GM23338 (cell line): Measurements from ENCODE around the gene IL4I1. TPM values are rescaled to one million over a fixed set of nuclear protein-coding genes. Genes with fewer than 3 reads are reported as not detected.

Experiments used
- ATAC-seq: fragments of 200-7000 bp; cut with Tn5 transposase; 3 replicates; pipeline ENCODE4 v1.9.1; 2020
- DNase-seq: peaks from one replicate; pipeline ENCODE4 v3.0.0-alpha.2; 2015; ENCODE audit warnings: low spot score
- H2AFZ ChIP-seq: fragments of 200-600 bp; sonication (generic); 2 replicates; pipeline ENCODE4 v1.8.0; 2016; ENCODE audit warnings: antibody characterized with exemption, mild to moderate bottlenecking, moderate library complexity
- H3F3A ChIP-seq: fragments of 200-600 bp; sonication (generic); replicated peaks from 2 replicates; pipeline ENCODE4 v1.8.0; 2017; ENCODE audit warnings: antibody characterized with exemption, mixed run types, low read depth
- H3K27ac ChIP-seq: fragments of 200-600 bp; sonication (generic); 2 replicates; pipeline ENCODE4 v1.6.1; 2016; ENCODE audit warnings: low read depth
- H3K27me3 ChIP-seq: fragments of 200-600 bp; sonication (generic); 2 replicates; pipeline ENCODE4 v1.8.0; 2016; ENCODE audit warnings: mild to moderate bottlenecking, mixed run types, moderate library complexity; ENCODE audit not compliant: insufficient read depth
- H3K36me3 ChIP-seq: fragments of 200-600 bp; sonication (generic); 2 replicates; pipeline ENCODE4 v1.8.0; 2016; ENCODE audit warnings: mild to moderate bottlenecking; ENCODE audit not compliant: insufficient read depth
- H3K4me1 ChIP-seq: fragments of 200-600 bp; sonication (generic); 2 replicates; pipeline ENCODE4 v1.8.0; 2016; ENCODE audit warnings: mild to moderate bottlenecking, moderate library complexity; ENCODE audit not compliant: insufficient read depth
- H3K4me2 ChIP-seq: fragments of 200-600 bp; sonication (generic); 2 replicates; pipeline ENCODE4 v1.7.1; 2017; ENCODE audit warnings: mixed run types
- H3K4me3 ChIP-seq: fragments of 200-600 bp; sonication (generic); 2 replicates; pipeline ENCODE4 v1.6.1; 2016; ENCODE audit warnings: mixed run types
- H3K79me2 ChIP-seq: fragments of 200-600 bp; sonication (generic); replicated peaks from 2 replicates; pipeline ENCODE4 v1.8.0; 2017; ENCODE audit warnings: mild to moderate bottlenecking; ENCODE audit not compliant: insufficient read depth
- H3K9me2 ChIP-seq: fragments of 200-600 bp; sonication (generic); 2 replicates; pipeline ENCODE4 v1.8.0; 2017; ENCODE audit not compliant: insufficient read depth
- H4K20me1 ChIP-seq: fragments of 200-600 bp; sonication (generic); replicated peaks from 2 replicates; pipeline ENCODE4 v1.8.0; 2017; ENCODE audit warnings: mild to moderate bottlenecking; ENCODE audit not compliant: insufficient read depth
- H3K27ac Mint-ChIP-seq: 2 replicates; pipeline ENCODE4 v1.8.0; 2020; ENCODE audit warnings: inconsistent platforms, mild to moderate bottlenecking, moderate library complexity, mixed read lengths
- H3K27me3 Mint-ChIP-seq: 3 replicates; pipeline ENCODE4 v1.8.0; 2022; ENCODE audit warnings: low read depth, mild to moderate bottlenecking, moderate library complexity, mixed read lengths, inconsistent platforms; ENCODE audit not compliant: insufficient read depth, poor library complexity
- H3K36me3 Mint-ChIP-seq: 3 replicates; pipeline ENCODE4 v1.8.0; 2021; ENCODE audit warnings: low read depth, mild to moderate bottlenecking, inconsistent platforms, moderate library complexity, mixed read lengths
- H3K4me1 Mint-ChIP-seq: 3 replicates; pipeline ENCODE4 v1.8.0; 2020; ENCODE audit warnings: mild to moderate bottlenecking, inconsistent platforms, mixed read lengths
- H3K4me3 Mint-ChIP-seq: 3 replicates; pipeline ENCODE4 v1.8.0; 2021; ENCODE audit warnings: moderate library complexity, mild to moderate bottlenecking, inconsistent platforms, mixed read lengths
- H3K9me3 Mint-ChIP-seq: 3 replicates; pipeline ENCODE4 v1.8.0; 2020; ENCODE audit warnings: moderate library complexity, mild to moderate bottlenecking, inconsistent platforms, mixed read lengths
- CREB1 ChIP-seq: fragments of 250-450 bp; sonication (Bioruptor Pico); IDR thresholded peaks from 2 replicates; pipeline ENCODE4 v1.5.0; 2020; ENCODE audit warnings: low read depth, mild to moderate bottlenecking, moderate library complexity
- CTCF ChIP-seq, 2 experiments: fragments of 200-600 bp in 1 of 2; sonication (generic) in 1 of 2; conservative IDR thresholded peaks; 2 replicates each; pipeline versions ENCODE4 v1.5.1 to v1.6.1; 2016 to 2017; ENCODE audit warnings: antibody characterized with exemption in 2 of 2, low read depth in 2 of 2, mild to moderate bottlenecking in 2 of 2, moderate library complexity in 1 of 2
- ETS1 ChIP-seq: IDR thresholded peaks from 2 replicates; pipeline ENCODE4 v1.6.1; 2016; ENCODE audit warnings: antibody characterized with exemption
- EZH2 ChIP-seq: fragments of 200-600 bp; sonication (generic); IDR thresholded peaks from one replicate; pipeline ENCODE4 v1.8.0; 2017; ENCODE audit warnings: antibody characterized with exemption, mild to moderate bottlenecking, low read depth; ENCODE audit not compliant: unreplicated experiment
- EZH2phosphoT487 ChIP-seq: fragments of 200-600 bp; sonication (generic); IDR thresholded peaks from one replicate; pipeline ENCODE4 v1.8.1; 2018; ENCODE audit warnings: antibody characterized with exemption; ENCODE audit not compliant: unreplicated experiment
- JUNB ChIP-seq: IDR thresholded peaks from one replicate; pipeline ENCODE4 v1.6.1; 2016; ENCODE audit warnings: antibody characterized with exemption; ENCODE audit not compliant: unreplicated experiment
- NANOG ChIP-seq: IDR thresholded peaks from 2 replicates; pipeline ENCODE4 v1.6.1; 2016; ENCODE audit warnings: antibody characterized with exemption, borderline replicate concordance
- POLR2AphosphoS5 ChIP-seq: IDR thresholded peaks from 2 replicates; pipeline ENCODE4 v1.6.1; 2016; ENCODE audit warnings: antibody characterized with exemption, low read depth
- REST ChIP-seq: IDR thresholded peaks from one replicate; pipeline ENCODE4 v1.6.1; 2018; ENCODE audit warnings: antibody characterized with exemption; ENCODE audit not compliant: unreplicated experiment
- STAT1 ChIP-seq: IDR thresholded peaks from one replicate; pipeline ENCODE4 v1.6.1; 2016; ENCODE audit warnings: antibody characterized with exemption; ENCODE audit not compliant: unreplicated experiment
- ZNF114 ChIP-seq: fragments of 250-450 bp; sonication (Bioruptor Pico); IDR thresholded peaks from 2 replicates; pipeline ENCODE4 v1.5.0; 2020; ENCODE audit warnings: mild to moderate bottlenecking, moderate library complexity
- ZNF331 ChIP-seq: fragments of 250-450 bp; sonication (Bioruptor Pico); IDR thresholded peaks from 2 replicates; pipeline ENCODE4 v1.5.0; 2020; ENCODE audit warnings: low read depth, mild to moderate bottlenecking, moderate library complexity
- ZNF462 ChIP-seq: fragments of 250-450 bp; sonication (Bioruptor Pico); IDR thresholded peaks from 2 replicates; pipeline ENCODE4 v1.5.0; 2020; ENCODE audit warnings: mild to moderate bottlenecking, moderate library complexity
- polyA plus RNA-seq: library from polyadenylated mRNA; unstranded; fragments of >200 nt; fragmentation: Nextera tagmentation; extraction: Ambion mirVana; gene quantifications from 2 replicates; pipeline ENCODE4 v1.2.1, GENCODE V29; 2016
- total RNA-seq: library from RNA; depleted of rRNA; stranded (reverse); fragments of >200 nt; shearing (Covaris generic); gene quantifications from 2 replicates; pipeline ENCODE4 v1.2.3, GENCODE V29; 2014

IL4I1 gene
- total and polyA plus RNA-seq, 2 experiments from 2014 or later, result 0.60 to 0.69 TPM

GRCh38 chr19:49907745-49908446 is 11.2 kb upstream of the IL4I1 start:
- H3K27me3 Mint-ChIP-seq, result peaks cover 21% of the 10 kb centered on the region
- H3K4me3 ChIP-seq, result no peak overlapping the region
- no peak overlapping the region for H3K27ac Mint-ChIP-seq
- H3F3A ChIP-seq, result peaks cover 12% of the 10 kb centered on the region; the same call in 1 of the 2 replicates
- H3K36me3 ChIP-seq, result peaks cover 3% of the 10 kb centered on the region; the same call in 1 of the 2 replicates
- H3K4me1 Mint-ChIP-seq, result peaks cover 19% of the 10 kb centered on the region
- peaks cover 63% of the 10 kb centered on the region for H3K36me3 Mint-ChIP-seq
- no peaks in the 10 kb centered on the region for H3K27me3 ChIP-seq
- peaks cover 10% of the 10 kb centered on the region for H3K4me1 ChIP-seq
- no peak overlapping the region for H3K4me2 ChIP-seq
- peaks cover 2% of the 10 kb centered on the region; the same call in 1 of the 2 replicates for H3K79me2 ChIP-seq
- no peaks in the 10 kb centered on the region for H3K9me2 ChIP-seq
- ATAC-seq, result no peak
- H2AFZ ChIP-seq, result no peak overlapping the region
- TF ChIP-seq ZNF114 (no peak), CTCF (conservative IDR thresholded peaks at IDR 0.05; ENCODE audit: low read depth in 2 of 2) (no peak), EZH2phosphoT487 (no peak), ETS1 (no peak), ZNF331 (CRISPR knock-in tag) (no peak), EZH2 (no peak), REST (no peak), JUNB (no peak), STAT1 (no peak), NANOG (no peak), CREB1 (CRISPR knock-in tag) (no peak), POLR2AphosphoS5 (no peak), ZNF462 (CRISPR knock-in tag) (no peak)
- H3K4me3 Mint-ChIP-seq, result no peak overlapping the region; the same call in 2 of the 3 replicates
- DNase-seq, result no peak
- no peak overlapping the region for H3K27ac ChIP-seq
- peaks cover 33% of the 10 kb centered on the region for H4K20me1 ChIP-seq
- H3K9me3 Mint-ChIP-seq, result no peaks in the 10 kb centered on the region; the same call in 2 of the 3 replicates
